ENCODE measurements around the gene MBD3L2B. TPM values are rescaled to one million over a fixed set of nuclear protein-coding genes. Genes with fewer than 3 reads are reported as not detected.

Gene MBD3L2B
- total RNA-seq, 1 experiment from 2014 or later = not detected

- DNase-seq (ENCODE audit: low read depth) = peak; percentile 75
Measured at GRCh38 chr19:7013678-7014077, 7.6 kb downstream of the MBD3L2B start.

- DNase-seq (ENCODE audit: low read depth) = no peak
Measured at GRCh38 chr19:7010722-7011593, 10.3 kb downstream of the MBD3L2B start.

- no peak for DNase-seq (ENCODE audit: low read depth)
Measured at GRCh38 chr19:7007859-7008258, 13.4 kb downstream of the MBD3L2B start.

GRCh38 chr19:7006135-7006704 lies 15.0 kb downstream of the MBD3L2B start:
- DNase-seq (ENCODE audit: low read depth) = no peak

GRCh38 chr19:7004313-7004931 lies 16.8 kb downstream of the MBD3L2B start:
- DNase-seq (ENCODE audit: low read depth) = no peak

GRCh38 chr19:7000816-7001215 lies 20.4 kb downstream of the MBD3L2B start:
- no peak for DNase-seq (ENCODE audit: low read depth)

GRCh38 chr19:7000333-7000732 lies 20.9 kb downstream of the MBD3L2B start:
- DNase-seq (ENCODE audit: low read depth) = no peak

- DNase-seq (ENCODE audit: low read depth) = no peak
Measured at GRCh38 chr19:6999933-7000332, 21.3 kb downstream of the MBD3L2B start.

GRCh38 chr19:6997679-6998445 lies 23.4 kb downstream of the MBD3L2B start:
- peak; percentile 56 for DNase-seq (ENCODE audit: low read depth)

- DNase-seq (ENCODE audit: low read depth) = no peak
Measured at GRCh38 chr19:6996810-6997209, 24.4 kb downstream of the MBD3L2B start.

- DNase-seq (ENCODE audit: low read depth) = no peak
Measured at GRCh38 chr19:6995054-6995453, 26.2 kb downstream of the MBD3L2B start.

GRCh38 chr19:6988257-6988656 lies 33.0 kb downstream of the MBD3L2B start:
- DNase-seq (ENCODE audit: low read depth) = no peak

- no peak for DNase-seq (ENCODE audit: low read depth)
Measured at GRCh38 chr19:6987850-6988249, 33.4 kb downstream of the MBD3L2B start.

GRCh38 chr19:6983448-6983847 lies 37.8 kb downstream of the MBD3L2B start:
- DNase-seq (ENCODE audit: low read depth) = no peak

GRCh38 chr19:6979399-6979798 lies 41.8 kb downstream of the MBD3L2B start:
- DNase-seq (ENCODE audit: low read depth) = no peak

GRCh38 chr19:6976197-6976596 lies 45.0 kb downstream of the MBD3L2B start:
- no peak for DNase-seq (ENCODE audit: low read depth)

GRCh38 chr19:6971366-6971765 lies 49.9 kb downstream of the MBD3L2B start:
- DNase-seq (ENCODE audit: low read depth) = peak; percentile 5

- peak; percentile 32 for DNase-seq (ENCODE audit: low read depth)
Measured at GRCh38 chr19:6970443-6970842, 50.8 kb downstream of the MBD3L2B start.

GRCh38 chr19:6970021-6970420 lies 51.2 kb downstream of the MBD3L2B start:
- no peak for DNase-seq (ENCODE audit: low read depth)

GRCh38 chr19:6969490-6969889 lies 51.7 kb downstream of the MBD3L2B start:
- no peak for DNase-seq (ENCODE audit: low read depth)

All from HT1080 (cell line).